Peyer's patch (tissue), 4 donors: ENCODE measurements around the gene SAP130. TPM values are rescaled to one million over a fixed set of nuclear protein-coding genes. Genes with fewer than 3 reads are reported as not detected.

Experiments used
- DNase-seq, 3 donors: peaks; one replicate each; pipeline ENCODE4 v3.0.0-alpha.2; 2017 to 2019
- H3K27ac ChIP-seq, 4 donors: fragments of 200-600 bp; sonication (generic); one replicate each; pipeline ENCODE4 v1.5.1; 2016 to 2019
- H3K27me3 ChIP-seq, 2 donors: fragments of 200-600 bp; sonication (generic); one replicate each; pipeline ENCODE4 v1.5.1; 2019
- H3K36me3 ChIP-seq, 3 donors: fragments of 200-600 bp; sonication (generic); one replicate each; pipeline ENCODE4 v1.5.1; 2016 to 2019
- H3K4me1 ChIP-seq, 4 donors: fragments of 200-600 bp; sonication (generic); one replicate each; pipeline ENCODE4 v1.5.1; 2016 to 2019
- H3K4me3 ChIP-seq, 4 donors: fragments of 200-600 bp; sonication (generic); 1 replicate in 3 of 4; 2 replicates in 1 of 4; pipeline ENCODE4 v1.5.1; 2016 to 2019; ENCODE audit warnings: mild to moderate bottlenecking in 1 of 4
- H3K9me3 ChIP-seq, 4 donors: fragments of 200-600 bp; sonication (generic); one replicate each; pipeline ENCODE4 v1.5.1; 2016 to 2019; ENCODE audit warnings: mild to moderate bottlenecking in 1 of 4
- CTCF ChIP-seq, 6 experiments: fragments of 450-650 bp in 4 of 6; fragments of 200-600 bp in 2 of 6; sonication (generic) in 1 of 6; IDR thresholded peaks; one replicate each; pipeline ENCODE4 v1.5.1; 2017 to 2019; ENCODE audit warnings: antibody characterized with exemption in 6 of 6, mild to moderate bottlenecking in 3 of 6, moderate library complexity in 1 of 6
- POLR2A ChIP-seq, 2 donors: fragments of 450-650 bp; IDR thresholded peaks; one replicate each; pipeline ENCODE4 v1.5.1; 2017; ENCODE audit warnings: antibody characterized with exemption in 2 of 2, mild to moderate bottlenecking in 2 of 2, moderate library complexity in 2 of 2
- total RNA-seq, 4 donors: library from RNA; depleted of rRNA; stranded (reverse); fragments of >200 nt; gene quantifications; one replicate each; pipeline ENCODE4 v1.1.0, GENCODE V29; 2016

Gene SAP130
- total RNA-seq, result 10 to 100 TPM in 3 of 4 donors, 1 to 10 TPM in 1; 9.3 to 20.4 (median 15.6) TPM

GRCh38 chr2:128027801-128028667 is at the start of gene SAP130:
Gene SAP130 (minus strand): TSS chr2:128028059. CDS start chr2:128026292, 1,767 bp downstream.
- peak within 1 kb of the TSS; percentile 84 to 99 (median 92) for H3K4me3 ChIP-seq
- TF ChIP-seq POLR2A (IDR thresholded peaks at IDR 0.05) (peak; percentile 63 to 72), CTCF (IDR thresholded peaks at IDR 0.05) (peak in 1 of 6 experiments; percentile 13)
- peaks cover 0 to 16% (median 5%) of the 10 kb centered on the region in 4 donors for H3K4me1 ChIP-seq
- no peaks in the 10 kb centered on the region for H3K36me3 ChIP-seq
- peak; percentile 99 for DNase-seq
- H3K27me3 ChIP-seq, result no peaks in the 10 kb centered on the region
- no peaks in the 10 kb centered on the region for H3K9me3 ChIP-seq
- peak within 1 kb of the TSS; percentile 96 to 98 (median 97) for H3K27ac ChIP-seq

- DNase-seq, result no peak
- Histone ChIP-seq H3K4me1 (no peaks in the 10 kb centered on the region), H3K4me3 (no peak overlapping the region), H3K36me3 (no peaks in the 10 kb centered on the region), H3K9me3 (no peaks in the 10 kb centered on the region), H3K27me3 (no peaks in the 10 kb centered on the region), H3K27ac (no peak overlapping the region)
- TF ChIP-seq CTCF (IDR thresholded peaks at IDR 0.05) (no peak), POLR2A (IDR thresholded peaks at IDR 0.05) (no peak)
These were observed 48.7 kb upstream of the SAP130 start for GRCh38 chr2:128076461-128077106.

GRCh38 chr2:128073278-128073677 is 45.4 kb upstream of the SAP130 start:
- no peak for TF ChIP-seq POLR2A (IDR thresholded peaks at IDR 0.05)
- no peak for TF ChIP-seq CTCF (IDR thresholded peaks at IDR 0.05)
- Histone ChIP-seq H3K27me3 (no peaks in the 10 kb centered on the region), H3K9me3 (no peaks in the 10 kb centered on the region), H3K4me1 (no peaks in the 10 kb centered on the region), H3K36me3 (no peaks in the 10 kb centered on the region), H3K4me3 (no peak overlapping the region), H3K27ac (no peak overlapping the region)
- no peak for DNase-seq

- DNase-seq, result no peak
- no peaks in the 10 kb centered on the region for H3K27me3 ChIP-seq
- TF ChIP-seq CTCF (IDR thresholded peaks at IDR 0.05) (no peak), POLR2A (IDR thresholded peaks at IDR 0.05) (no peak)
These were observed 41.9 kb upstream of the SAP130 start for GRCh38 chr2:128069769-128070168.

GRCh38 chr2:128064353-128064752 is 36.5 kb upstream of the SAP130 start:
- no peaks in the 10 kb centered on the region for H3K36me3 ChIP-seq
- no peak for DNase-seq
- H3K4me1 ChIP-seq, result no peaks in the 10 kb centered on the region
- no peak overlapping the region for H3K27ac ChIP-seq
- H3K9me3 ChIP-seq, result no peaks in the 10 kb centered on the region
- H3K4me3 ChIP-seq, result no peak overlapping the region
- TF ChIP-seq POLR2A (IDR thresholded peaks at IDR 0.05), result no peak
- TF ChIP-seq CTCF (IDR thresholded peaks at IDR 0.05), result no peak
- no peaks in the 10 kb centered on the region for H3K27me3 ChIP-seq

More at GRCh38 chr2:128069769-128070168, 41.9 kb upstream of the SAP130 start:
- no peaks in the 10 kb centered on the region for H3K4me1 ChIP-seq
- no peak overlapping the region for H3K4me3 ChIP-seq
- H3K27ac ChIP-seq, result no peak overlapping the region
- H3K36me3 ChIP-seq, result no peaks in the 10 kb centered on the region
- H3K9me3 ChIP-seq, result no peaks in the 10 kb centered on the region
